PC-3 (cell line): Measurements from ENCODE around the gene MAP7D1. TPM values are rescaled to one million over a fixed set of nuclear protein-coding genes. Genes with fewer than 3 reads are reported as not detected.

Experiments
- ATAC-seq: fragments of 200-7000 bp; cut with Tn5 transposase; 2 replicates; pipeline ENCODE4 v1.9.1; 2020; ENCODE audit warnings: mild to moderate bottlenecking, moderate library complexity
- BruUV-seq: library from RNA; stranded (reverse); fragments of 400-500 nt; replicated peaks from 2 replicates; lab custom pipeline; 2021; lab: Mats Ljungman, UMichigan
- CTCF ChIA-PET: fragments of 300-600 bp; sonication (Branson Sonifier 250); formaldehyde crosslinking; loops from one replicate; lab custom pipeline; 2022; ENCODE audit warnings: antibody characterized with exemption; lab: Charles Lee
- POLR2A ChIA-PET: fragments of 300-600 bp; sonication (Branson Sonifier 250); formaldehyde crosslinking; loops from one replicate; lab custom pipeline; 2022; ENCODE audit warnings: antibody characterized with exemption; ENCODE audit not compliant: unreplicated experiment; lab: Charles Lee
- DNase-seq: peaks from one replicate; pipeline ENCODE4 v3.0.0-alpha.2; 2015
- H2AFZ ChIP-seq: fragments of 300-600 bp; sonication (generic); 2 replicates; pipeline ENCODE4 v1.6.0; 2016; ENCODE audit warnings: antibody characterized with exemption, low read length
- H3F3A ChIP-seq: fragments of 300-600 bp; sonication (generic); one replicate; pipeline ENCODE4 v1.6.0; 2017; ENCODE audit warnings: antibody characterized with exemption, low read length, control low read depth, mild to moderate bottlenecking; ENCODE audit not compliant: unreplicated experiment
- H3K27ac ChIP-seq: fragments of 300-600 bp; sonication (generic); 2 replicates; pipeline ENCODE4 v1.5.1; 2016; ENCODE audit warnings: mild to moderate bottlenecking, low read length
- H3K27me3 ChIP-seq: fragments of 300-600 bp; sonication (generic); 2 replicates; pipeline ENCODE4 v1.6.1; 2016; ENCODE audit warnings: low read length, mixed read lengths
- H3K36me3 ChIP-seq: fragments of 300-600 bp; sonication (generic); 2 replicates; pipeline ENCODE4 v1.6.1; 2016; ENCODE audit warnings: low read depth, mixed run types, low read length, mixed read lengths
- H3K4me1 ChIP-seq: fragments of 300-600 bp; sonication (generic); 2 replicates; pipeline ENCODE4 v1.5.1; 2016; ENCODE audit warnings: low read length; ENCODE audit not compliant: insufficient read depth
- H3K4me2 ChIP-seq: fragments of 300-600 bp; sonication (generic); 2 replicates; pipeline ENCODE4 v1.6.0; 2016; ENCODE audit warnings: low read length
- H3K4me3 ChIP-seq: fragments of 300-600 bp; sonication (generic); 2 replicates; pipeline ENCODE4 v1.5.1; 2016; ENCODE audit warnings: mild to moderate bottlenecking, low read length, mixed read lengths
- H3K79me2 ChIP-seq: fragments of 300-600 bp; sonication (generic); 2 replicates; pipeline ENCODE4 v1.6.1; 2017; ENCODE audit warnings: low read length, mixed read lengths
- H3K9ac ChIP-seq: fragments of 300-600 bp; sonication (generic); 2 replicates; pipeline ENCODE4 v1.6.0; 2016; ENCODE audit warnings: mild to moderate bottlenecking, low read length
- H3K9me2 ChIP-seq: fragments of 300-600 bp; sonication (generic); replicated peaks from 2 replicates; pipeline ENCODE4 v1.6.1; 2016; ENCODE audit warnings: mixed run types, low read length, mixed read lengths
- H3K9me3 ChIP-seq: fragments of 300-600 bp; sonication (generic); 2 replicates; pipeline ENCODE4 v1.6.1; 2016; ENCODE audit warnings: low read length, mixed read lengths
- H4K20me1 ChIP-seq: fragments of 300-600 bp; sonication (generic); 2 replicates; pipeline ENCODE4 v1.6.1; 2016; ENCODE audit warnings: low read length, mixed read lengths
- CTCF ChIP-seq: fragments of 300-600 bp; sonication (generic); conservative IDR thresholded peaks from 2 replicates; pipeline ENCODE4 v1.5.1; 2017; ENCODE audit warnings: antibody characterized with exemption, low read depth, mild to moderate bottlenecking, low read length
- EZH2 ChIP-seq: fragments of 300-600 bp; sonication (generic); IDR thresholded peaks from one replicate; pipeline ENCODE4 v1.6.1; 2017; ENCODE audit warnings: antibody characterized with exemption, mild to moderate bottlenecking, low read length; ENCODE audit not compliant: unreplicated experiment
- EZH2phosphoT487 ChIP-seq: fragments of 300-600 bp; sonication (generic); IDR thresholded peaks from 2 replicates; pipeline ENCODE4 v1.6.1; 2018; ENCODE audit warnings: mild to moderate bottlenecking, antibody characterized with exemption, low read length, borderline replicate concordance
- intact Hi-C: fragments of 100-400 bp; cut with micrococcal nuclease; formaldehyde crosslinking; loops from 2 replicates; pipeline ENCODE4 v1.9.0; 2023
- total RNA-seq: library from RNA; depleted of rRNA; stranded (reverse); fragments of >200 nt; gene quantifications from 2 replicates; pipeline ENCODE4 v1.2.3, GENCODE V29; 2014

MAP7D1 gene
- total RNA-seq, 1 experiment from 2014 or later: 113 TPM

GRCh38 chr1:36203554-36204346 lies 47.8 kb downstream of the MAP7D1 start:
- no peak overlapping the region for H2AFZ ChIP-seq
- no peaks in the 10 kb centered on the region for H3K9me2 ChIP-seq
- POLR2A ChIA-PET: no interaction called here
- no peaks in the 10 kb centered on the region for H3K9me3 ChIP-seq
- BruUV-seq: no TSS peak
- H3K36me3 ChIP-seq: no peaks in the 10 kb centered on the region
- no peaks in the 10 kb centered on the region for H3F3A ChIP-seq
- H3K27ac ChIP-seq: no peak overlapping the region
- H3K4me2 ChIP-seq: no peak overlapping the region
- no peak overlapping the region for H3K4me3 ChIP-seq
- H3K9ac ChIP-seq: no peak overlapping the region
- intact Hi-C loops: loop anchor here (5.0 kb wide), 1 partner anchor 56 kb away; the partner anchor contains the start of gene TRAPPC3
- DNase-seq: no peak
- H3K4me1 ChIP-seq: peaks cover 13% of the 10 kb centered on the region; the same call in 1 of the 2 replicates
- no peaks in the 10 kb centered on the region for H3K27me3 ChIP-seq
- H3K79me2 ChIP-seq: no peaks in the 10 kb centered on the region
- no peaks in the 10 kb centered on the region for H4K20me1 ChIP-seq
- no peak for ATAC-seq
- TF ChIP-seq EZH2phosphoT487 (no peak), EZH2 (no peak), CTCF (no peak)
- CTCF ChIA-PET: no interaction called here

DNA sequence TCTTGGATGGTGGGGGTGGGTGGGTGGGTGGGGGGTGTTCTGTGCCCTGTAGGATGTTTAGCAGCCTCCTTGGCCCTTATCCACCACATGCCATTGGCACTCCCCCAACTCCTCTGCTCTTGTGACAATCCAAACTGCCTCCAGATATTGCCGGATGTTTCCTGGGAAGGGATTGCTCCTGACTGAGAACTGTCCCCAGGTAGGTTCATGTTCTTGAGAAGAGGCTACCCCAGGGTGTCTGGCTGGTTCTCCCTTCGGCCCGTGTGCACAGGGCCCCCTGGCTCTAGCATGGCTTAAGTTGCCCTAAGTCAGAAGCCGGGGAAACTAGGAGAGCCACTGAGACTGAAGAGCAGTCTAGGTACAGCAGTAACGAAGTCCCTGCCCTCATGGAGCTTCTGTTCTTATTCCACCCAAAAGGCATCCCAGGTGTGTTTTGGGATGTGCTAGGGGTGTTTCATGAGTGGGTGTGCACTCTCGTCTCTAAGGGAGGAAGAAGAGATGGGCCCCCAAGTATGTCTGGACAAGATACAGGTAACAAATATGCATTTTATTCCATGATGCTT lies 48.5 kb downstream of the MAP7D1 start:
- ChIA-PET CTCF (no interaction called here), POLR2A (no interaction called here)
- H3K9ac ChIP-seq: no peak overlapping the region
- no peak overlapping the region for H3K4me2 ChIP-seq
- H3K36me3 ChIP-seq: no peaks in the 10 kb centered on the region
- TF ChIP-seq EZH2: no peak
- TF ChIP-seq EZH2phosphoT487: no peak
- TF ChIP-seq CTCF: no peak
- peaks cover 13% of the 10 kb centered on the region; the same call in 1 of the 2 replicates for H3K4me1 ChIP-seq
- no peaks in the 10 kb centered on the region for H3K9me2 ChIP-seq
- H4K20me1 ChIP-seq: no peaks in the 10 kb centered on the region
- no TSS peak for BruUV-seq
- DNase-seq (no peak), ATAC-seq (no peak)
- H3K79me2 ChIP-seq: no peaks in the 10 kb centered on the region
- H3K27ac ChIP-seq: no peak overlapping the region
- H3K4me3 ChIP-seq: no peak overlapping the region
- no peak overlapping the region for H2AFZ ChIP-seq
- H3K27me3 ChIP-seq: no peaks in the 10 kb centered on the region
- no peaks in the 10 kb centered on the region for H3F3A ChIP-seq
- intact Hi-C loops: loop anchor here (5.0 kb wide), 1 partner anchor 57 kb away; the partner anchor contains the start of gene TRAPPC3
- H3K9me3 ChIP-seq: no peaks in the 10 kb centered on the region
